HCT116 (cell line): ENCODE measurements around the gene CPLANE2. TPM values are rescaled to one million over a fixed set of nuclear protein-coding genes. Genes with fewer than 3 reads are reported as not detected.

Experiments used
- ATAC-seq: fragments of 200-7000 bp; cut with Tn5 transposase; 2 replicates; pipeline ENCODE4 v1.9.1; 2020; ENCODE audit warnings: mild to moderate bottlenecking, moderate library complexity
- BruUV-seq: library from RNA; stranded (reverse); fragments of 400-500 nt; replicated peaks from 2 replicates; lab custom pipeline; 2021; lab: Mats Ljungman, UMichigan
- CTCF ChIA-PET: fragments of 300-600 bp; sonication (Branson Sonifier 250); formaldehyde crosslinking; loops from one replicate; lab custom pipeline; 2021; ENCODE audit warnings: antibody characterized with exemption; lab: Charles Lee
- POLR2A ChIA-PET: fragments of 300-600, 350-600 bp; sonication (Branson Sonifier 250); formaldehyde crosslinking; loops from one replicate; lab custom pipeline; 2021; ENCODE audit warnings: antibody characterized with exemption; lab: Charles Lee
- RAD21 ChIA-PET, 2 experiments: fragments of 300-600 bp; sonication (Branson Sonifier 250); formaldehyde crosslinking; loops; one replicate each; lab custom pipeline; 2023; ENCODE audit warnings: low total read pairs in 2 of 2; ENCODE audit not compliant: uncharacterized antibody in 2 of 2, unreplicated experiment in 2 of 2, low non-redundant PET in 1 of 2; lab: Charles Lee
- DNase-seq: peaks from one replicate; pipeline ENCODE4 v3.0.0-alpha.2; 2010; ENCODE audit warnings: low read depth, low spot score
- H2AFZ ChIP-seq: fragments of 200-600 bp; shearing (Covaris generic), sonication (generic); 2 replicates; pipeline ENCODE4 v1.6.1; 2017; ENCODE audit warnings: low read depth, mixed run types, mixed read lengths, antibody characterized with exemption, low read length; ENCODE audit not compliant: poor library complexity, severe bottlenecking
- H3K27ac ChIP-seq: 2 replicates; pipeline ENCODE4 v1.5.1; 2012; ENCODE audit warnings: low read depth, low read length
- H3K27me3 ChIP-seq: fragments of 200-600 bp; sonication (generic); 2 replicates; pipeline ENCODE4 v1.6.1; 2016; ENCODE audit warnings: mixed run types, low read length, mixed read lengths; ENCODE audit not compliant: insufficient read depth
- H3K36me3 ChIP-seq, 2 experiments: fragments of 200-500 bp in 1 of 2; fragments of 200-600 bp in 1 of 2; sonication (Bioruptor generic) in 1 of 2; sonication (generic) in 1 of 2; 2 replicates each; pipeline versions ENCODE4 v1.5.1 to v1.6.1; 2014 to 2016; ENCODE audit warnings: low read length in 2 of 2, inconsistent platforms in 1 of 2, mixed read lengths in 1 of 2, mixed run types in 1 of 2; ENCODE audit not compliant: insufficient read depth in 2 of 2, control insufficient read depth in 1 of 2
- H3K4me1 ChIP-seq, 2 experiments: fragments of 200-600 bp in 1 of 2; sonication (generic) in 1 of 2; 2 replicates each; pipeline versions ENCODE4 v1.5.1 to v1.6.1; 2012 to 2017; ENCODE audit warnings: low read length in 2 of 2, inconsistent platforms in 1 of 2, mild to moderate bottlenecking in 1 of 2, mixed read lengths in 1 of 2, mixed run types in 1 of 2, moderate library complexity in 1 of 2; ENCODE audit not compliant: insufficient read depth in 2 of 2, control insufficient read depth in 1 of 2
- H3K4me2 ChIP-seq: fragments of 200-600 bp; sonication (generic); 2 replicates; pipeline ENCODE4 v1.6.1; 2017; ENCODE audit warnings: mixed run types, low read length, mixed read lengths
- H3K4me3 ChIP-seq, 2 experiments: fragments of 200-600 bp in 1 of 2; sonication (generic) in 1 of 2; replicated peaks in 1 of 2; 2 replicates each; pipeline ENCODE4 v1.5.1; 2011 to 2016; ENCODE audit warnings: low read length in 2 of 2, control low read depth in 1 of 2, low read depth in 1 of 2, mild to moderate bottlenecking in 1 of 2, mixed read lengths in 1 of 2, mixed run types in 1 of 2
- H3K79me2 ChIP-seq: fragments of 200-600 bp; sonication (generic); 2 replicates; pipeline ENCODE4 v1.6.1; 2017; ENCODE audit warnings: mild to moderate bottlenecking, mixed run types, low read length, moderate library complexity, mixed read lengths; ENCODE audit not compliant: insufficient read depth
- H3K9ac ChIP-seq: fragments of 200-600 bp; sonication (generic); 2 replicates; pipeline ENCODE4 v1.6.1; 2016; ENCODE audit warnings: low read length, mixed read lengths
- H3K9me2 ChIP-seq: fragments of 200-600 bp; sonication (generic), shearing (Covaris generic); 2 replicates; pipeline ENCODE4 v1.6.1; 2017; ENCODE audit warnings: mixed run types, mild to moderate bottlenecking, moderate library complexity; ENCODE audit not compliant: insufficient read depth
- H3K9me3 ChIP-seq, 2 experiments: fragments of 200-500 bp in 1 of 2; fragments of 200-600 bp in 1 of 2; sonication (Bioruptor generic) in 1 of 2; sonication (generic) in 1 of 2; 2 replicates each; pipeline ENCODE4 v1.6.1; 2014 to 2017; ENCODE audit warnings: low read length in 2 of 2, mixed read lengths in 2 of 2, inconsistent platforms in 1 of 2, low read depth in 1 of 2, mild to moderate bottlenecking in 1 of 2, mixed run types in 1 of 2, moderate library complexity in 1 of 2; ENCODE audit not compliant: control insufficient read depth in 1 of 2, insufficient read depth in 1 of 2
- H4K20me1 ChIP-seq: fragments of 200-600 bp; sonication (generic), shearing (Covaris generic); 2 replicates; pipeline ENCODE4 v1.6.1; 2017; ENCODE audit warnings: mixed run types, mild to moderate bottlenecking, moderate library complexity; ENCODE audit not compliant: insufficient read depth
- CTCF ChIP-seq, 3 experiments: fragments of 200-600 bp in 1 of 3; sonication (generic) in 1 of 3; IDR thresholded peaks in 2 of 3; conservative IDR thresholded peaks in 1 of 3; 2 replicates each; pipeline ENCODE4 v1.5.1; 2012 to 2017; ENCODE audit warnings: low read depth in 2 of 3, low read length in 2 of 3, antibody characterized with exemption in 1 of 3, borderline replicate concordance in 1 of 3, control low read depth in 1 of 3, mild to moderate bottlenecking in 1 of 3, mixed read lengths in 1 of 3, mixed run types in 1 of 3, moderate library complexity in 1 of 3; ENCODE audit not compliant: insufficient read depth in 1 of 3
- EGR1 ChIP-seq: IDR thresholded peaks from 2 replicates; pipeline ENCODE4 v1.6.1; 2012; ENCODE audit warnings: low read depth
- ELF1 ChIP-seq: IDR thresholded peaks from 2 replicates; pipeline ENCODE4 v1.6.1; 2012; ENCODE audit warnings: low read depth, borderline replicate concordance
- EZH2 ChIP-seq: fragments of 200-600 bp; sonication (generic); IDR thresholded peaks from 2 replicates; pipeline ENCODE4 v1.6.1; 2017; ENCODE audit warnings: antibody characterized with exemption, mixed run types
- EZH2phosphoT487 ChIP-seq: fragments of 200-600 bp; IDR thresholded peaks from 2 replicates; pipeline ENCODE4 v1.6.1; 2018; ENCODE audit warnings: antibody characterized with exemption, borderline replicate concordance
- JUND ChIP-seq: IDR thresholded peaks from 2 replicates; pipeline ENCODE4 v1.6.1; 2012
- POLR2AphosphoS5 ChIP-seq: IDR thresholded peaks from 2 replicates; pipeline ENCODE4 v1.6.1; 2011; ENCODE audit warnings: mild to moderate bottlenecking, low read depth, low read length, moderate library complexity
- RAD21 ChIP-seq: IDR thresholded peaks from 2 replicates; pipeline ENCODE4 v1.6.1; 2012; ENCODE audit warnings: low read depth, mild to moderate bottlenecking
- SRF ChIP-seq: IDR thresholded peaks from 2 replicates; pipeline ENCODE4 v1.6.1; 2012; ENCODE audit warnings: low read depth
- ZBTB33 ChIP-seq: IDR thresholded peaks from 2 replicates; pipeline ENCODE4 v1.6.1; 2011; ENCODE audit warnings: mild to moderate bottlenecking, low read length, moderate library complexity; ENCODE audit not compliant: insufficient replicate concordance; ENCODE audit errors: extremely low read depth
- intact Hi-C: fragments of 100-400 bp; cut with micrococcal nuclease; formaldehyde crosslinking; loops from 2 replicates; pipeline ENCODE4 v1.10.0; 2022
- total RNA-seq: library from RNA; stranded (reverse); gene quantifications from one replicate; pipeline ENCODE4 v1.2.1, GENCODE V29; 2021; ENCODE audit not compliant: unreplicated experiment
- TF ChIP-seq, protein P1 (sequence below): IDR thresholded peaks from 2 replicates; pipeline ENCODE4 v1.6.1; 2012; ENCODE audit warnings: low read depth

Gene CPLANE2
- total RNA-seq, 1 experiment from 2014 or later, result 8.1 TPM

- no peaks in the 10 kb centered on the region for H3K36me3 ChIP-seq
- TF ChIP-seq, protein P1, sequence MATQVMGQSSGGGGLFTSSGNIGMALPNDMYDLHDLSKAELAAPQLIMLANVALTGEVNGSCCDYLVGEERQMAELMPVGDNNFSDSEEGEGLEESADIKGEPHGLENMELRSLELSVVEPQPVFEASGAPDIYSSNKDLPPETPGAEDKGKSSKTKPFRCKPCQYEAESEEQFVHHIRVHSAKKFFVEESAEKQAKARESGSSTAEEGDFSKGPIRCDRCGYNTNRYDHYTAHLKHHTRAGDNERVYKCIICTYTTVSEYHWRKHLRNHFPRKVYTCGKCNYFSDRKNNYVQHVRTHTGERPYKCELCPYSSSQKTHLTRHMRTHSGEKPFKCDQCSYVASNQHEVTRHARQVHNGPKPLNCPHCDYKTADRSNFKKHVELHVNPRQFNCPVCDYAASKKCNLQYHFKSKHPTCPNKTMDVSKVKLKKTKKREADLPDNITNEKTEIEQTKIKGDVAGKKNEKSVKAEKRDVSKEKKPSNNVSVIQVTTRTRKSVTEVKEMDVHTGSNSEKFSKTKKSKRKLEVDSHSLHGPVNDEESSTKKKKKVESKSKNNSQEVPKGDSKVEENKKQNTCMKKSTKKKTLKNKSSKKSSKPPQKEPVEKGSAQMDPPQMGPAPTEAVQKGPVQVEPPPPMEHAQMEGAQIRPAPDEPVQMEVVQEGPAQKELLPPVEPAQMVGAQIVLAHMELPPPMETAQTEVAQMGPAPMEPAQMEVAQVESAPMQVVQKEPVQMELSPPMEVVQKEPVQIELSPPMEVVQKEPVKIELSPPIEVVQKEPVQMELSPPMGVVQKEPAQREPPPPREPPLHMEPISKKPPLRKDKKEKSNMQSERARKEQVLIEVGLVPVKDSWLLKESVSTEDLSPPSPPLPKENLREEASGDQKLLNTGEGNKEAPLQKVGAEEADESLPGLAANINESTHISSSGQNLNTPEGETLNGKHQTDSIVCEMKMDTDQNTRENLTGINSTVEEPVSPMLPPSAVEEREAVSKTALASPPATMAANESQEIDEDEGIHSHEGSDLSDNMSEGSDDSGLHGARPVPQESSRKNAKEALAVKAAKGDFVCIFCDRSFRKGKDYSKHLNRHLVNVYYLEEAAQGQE, result no peak
- TF ChIP-seq POLR2AphosphoS5 (no peak), CTCF (IDR thresholded peaks at IDR 0.05 in 2 of 3, conservative IDR thresholded peaks at IDR 0.05 in 1 of 3; ENCODE audit: borderline replicate concordance in 1 of 3, insufficient read depth in 1 of 3, low read depth in 2 of 3, low read length in 2 of 3) (no peak), EZH2phosphoT487 (no peak), RAD21 (no peak), EZH2 (no peak), JUND (no peak), SRF (no peak), ZBTB33 (no peak), ELF1 (no peak), EGR1 (no peak)
- TF ChIP-seq, all 23 proteins: peak for 0
- ChIA-PET CTCF (no interaction called here), RAD21 (no interaction called here), POLR2A (no interaction called here)
- Histone ChIP-seq H3K4me1 (peaks cover 16 to 33% of the 10 kb centered on the region in 2 experiments), H2AFZ (no peak overlapping the region), H3K27me3 (no peaks in the 10 kb centered on the region), H3K4me3 (no peak overlapping the region), H4K20me1 (no peaks in the 10 kb centered on the region), H3K9ac (no peak overlapping the region), H3K79me2 (no peaks in the 10 kb centered on the region; the same call in 1 of the 2 replicates), H3K9me2 (no peaks in the 10 kb centered on the region), H3K9me3 (no peaks in the 10 kb centered on the region), H3K4me2 (no peak overlapping the region), H3K27ac (no peak overlapping the region)
- intact Hi-C loops, result loop anchor here (5.0 kb wide), 1 partner anchor 53 kb away; no protein-coding TSS in a partner anchor
- DNase-seq (no peak), ATAC-seq (no peak)
- BruUV-seq, result no TSS peak
Measured at GRCh38 chr1:16239972-16240491, 3.0 kb upstream of the CPLANE2 start.
